ENCODE data around the gene PEX26. TPM values are rescaled to one million over a fixed set of nuclear protein-coding genes. Genes with fewer than 3 reads are reported as not detected.

The PEX26 gene
- total RNA-seq, 3 donors from 2014 or later: 113 to 241 (median 123) TPM

- ATAC-seq (no peak), DNase-seq (no peak)
- intact Hi-C loops (cut with DNase I, micrococcal nuclease): no loop called here
- Histone ChIP-seq H3K36me3 (ENCODE audit: low read depth) (no peaks in the 10 kb centered on the region), H3K4me3 (no peak overlapping the region), H3K4me1 (ENCODE audit: low read depth) (peaks cover 8% of the 10 kb centered on the region), H3K9me3 (no peaks in the 10 kb centered on the region)
- TF ChIP-seq, protein P1, sequence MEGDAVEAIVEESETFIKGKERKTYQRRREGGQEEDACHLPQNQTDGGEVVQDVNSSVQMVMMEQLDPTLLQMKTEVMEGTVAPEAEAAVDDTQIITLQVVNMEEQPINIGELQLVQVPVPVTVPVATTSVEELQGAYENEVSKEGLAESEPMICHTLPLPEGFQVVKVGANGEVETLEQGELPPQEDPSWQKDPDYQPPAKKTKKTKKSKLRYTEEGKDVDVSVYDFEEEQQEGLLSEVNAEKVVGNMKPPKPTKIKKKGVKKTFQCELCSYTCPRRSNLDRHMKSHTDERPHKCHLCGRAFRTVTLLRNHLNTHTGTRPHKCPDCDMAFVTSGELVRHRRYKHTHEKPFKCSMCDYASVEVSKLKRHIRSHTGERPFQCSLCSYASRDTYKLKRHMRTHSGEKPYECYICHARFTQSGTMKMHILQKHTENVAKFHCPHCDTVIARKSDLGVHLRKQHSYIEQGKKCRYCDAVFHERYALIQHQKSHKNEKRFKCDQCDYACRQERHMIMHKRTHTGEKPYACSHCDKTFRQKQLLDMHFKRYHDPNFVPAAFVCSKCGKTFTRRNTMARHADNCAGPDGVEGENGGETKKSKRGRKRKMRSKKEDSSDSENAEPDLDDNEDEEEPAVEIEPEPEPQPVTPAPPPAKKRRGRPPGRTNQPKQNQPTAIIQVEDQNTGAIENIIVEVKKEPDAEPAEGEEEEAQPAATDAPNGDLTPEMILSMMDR (IDR thresholded peaks at IDR 0.05): no peak
These were observed 70.6 kb downstream of the PEX26 start for GRCh38 chr22:18148293-18148965.

DNA sequence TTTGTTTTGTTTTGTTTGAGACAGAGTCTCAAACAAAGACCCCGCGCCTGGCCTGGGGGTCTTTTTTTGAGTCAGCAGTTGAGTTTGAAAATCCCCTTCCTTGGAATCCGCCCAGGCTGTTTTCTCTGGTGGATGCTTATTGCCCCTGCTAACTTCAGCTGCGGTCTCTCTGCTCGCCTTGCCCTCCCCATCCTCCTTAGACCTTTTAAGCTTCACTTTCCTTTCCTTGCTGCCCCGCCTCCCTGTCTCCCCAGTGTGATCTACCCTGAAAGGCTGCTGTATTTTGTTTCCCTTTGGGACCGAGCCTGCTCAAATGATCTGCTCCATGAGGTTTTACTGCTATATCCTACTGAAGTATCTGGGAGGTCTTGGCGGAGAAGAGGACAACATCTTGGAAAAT, 74.7 kb downstream of the PEX26 start:
- H3K36me3 ChIP-seq (ENCODE audit: low read depth): no peaks in the 10 kb centered on the region
- intact Hi-C loops (cut with DNase I, micrococcal nuclease): no loop called here
- H3K4me1 ChIP-seq (ENCODE audit: low read depth): peaks cover 13% of the 10 kb centered on the region
- no peak for ATAC-seq
- DNase-seq: no peak
- H3K4me3 ChIP-seq: no peak overlapping the region
- TF ChIP-seq, protein P1 (IDR thresholded peaks at IDR 0.05): no peak
- no peaks in the 10 kb centered on the region for H3K9me3 ChIP-seq

DNA sequence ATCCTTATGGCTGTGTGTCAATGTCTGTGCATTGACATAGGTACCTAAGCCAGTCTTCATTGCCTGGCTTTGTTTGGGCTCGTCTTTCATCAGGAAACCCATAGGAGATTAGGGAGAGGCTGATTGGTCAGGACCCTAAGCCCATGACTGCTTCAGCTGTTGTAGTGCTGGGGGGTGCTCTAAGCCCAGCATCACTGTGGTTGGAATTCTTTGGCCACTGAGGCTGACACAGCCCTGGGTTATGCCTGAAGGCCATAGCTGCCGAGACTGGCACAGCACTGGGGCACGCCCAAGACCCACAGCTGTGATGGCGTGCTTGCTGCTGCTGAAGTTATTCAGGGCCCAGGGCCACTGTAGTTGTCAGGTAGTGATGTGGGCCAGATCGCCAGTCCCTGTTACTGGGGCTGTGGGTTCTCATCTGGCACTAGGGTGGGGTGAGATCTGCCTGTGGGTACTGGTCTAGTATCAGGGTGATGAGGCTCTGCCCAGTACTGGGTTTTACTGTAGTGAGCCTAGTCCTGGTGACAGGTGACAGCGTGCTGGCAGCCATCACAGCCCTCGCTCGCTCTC, 77.1 kb downstream of the PEX26 start:
- intact Hi-C loops (cut with DNase I, micrococcal nuclease): no loop called here
- no peak for ATAC-seq

More for the DNA sequence above, 77.1 kb downstream of the PEX26 start:
- Histone ChIP-seq H3K9me3 (no peaks in the 10 kb centered on the region), H3K4me1 (ENCODE audit: low read depth) (peaks cover 5% of the 10 kb centered on the region), H3K36me3 (ENCODE audit: low read depth) (no peaks in the 10 kb centered on the region), H3K4me3 (no peak overlapping the region)
- no peak for DNase-seq
- TF ChIP-seq, protein P1 (IDR thresholded peaks at IDR 0.05): no peak

Other genes with a start within 250 kb of the PEX26 start
- gene MICAL3, start 53.4 kb upstream of the PEX26 start, total RNA-seq: 100 to 1,000 TPM in 2 of 3 donors, 10 to 100 TPM in 1; 75.8 to 135 (median 129) TPM
- gene TUBA8, start 32.8 kb downstream of the PEX26 start, total RNA-seq: 1 to 10 TPM; 2.7 to 4.7 (median 3.3) TPM
- 1 to 10 TPM; 3.1 to 6.3 (median 3.3) TPM for gene USP18, start 72.2 kb downstream of the PEX26 start, total RNA-seq

Measured in mucosa of descending colon (tissue), 3 donors.